Dermis lymphatic vessel endothelial cell (primary cell): ENCODE measurements around the gene KCNIP4. TPM values are rescaled to one million over a fixed set of nuclear protein-coding genes. Genes with fewer than 3 reads are reported as not detected.

ENCODE experiments used
- total RNA-seq: library from RNA; depleted of rRNA; stranded (reverse); fragments of >200 nt; gene quantifications from 2 replicates; pipeline ENCODE4 v1.2.1, GENCODE V29; 2014

The KCNIP4 gene
- not detected in 2 replicates for total RNA-seq

GRCh38 chr4:21948347-21949072 lies at the start of gene KCNIP4:
TSS of gene KCNIP4 (minus strand) at chr4:21948772.

GRCh38 chr4:20700007-20700761 lies 1248.4 kb downstream of the KCNIP4 start, which contains the start of gene PACRGL:
TSS of gene PACRGL (plus strand) at chr4:20700458. CDS start at chr4:20704482, 4,024 bp downstream.

